Activated CD8-positive, alpha-beta memory T cell treated with anti-CD3 and anti-CD28 coated beads, Interleukin-2, amount 50 U/mL, for 24 hours (primary cell): ENCODE data around the gene PPRC1.

Experiments
- DNase-seq: peaks from one replicate; pipeline ENCODE4 v3.0.0-alpha.2; 2020; ENCODE audit errors: extremely low read depth

Gene PPRC1

GRCh38 chr10:102195296-102195870 lies 62.5 kb downstream of the PPRC1 start:
- no peak for DNase-seq

GRCh38 chr10:102196893-102197292 lies 64.1 kb downstream of the PPRC1 start:
- no peak for DNase-seq

- no peak for DNase-seq
Observed at GRCh38 chr10:102198027-102198426, 65.2 kb downstream of the PPRC1 start.
